Trophoblast cell (in vitro differentiated cells and primary cell): Measurements from ENCODE around the gene OLFM2.
A peak's percentile ranks its signal among the peaks of the same experiment; 100 is the strongest.

Experiments
- DNase-seq, 2 donors: peaks; one replicate each; pipeline ENCODE4 v3.0.0-alpha.2; 2016
- H2AFZ ChIP-seq: 2 replicates; pipeline ENCODE4 v1.6.1; 2013; ENCODE audit warnings: low read length, moderate library complexity, mild to moderate bottlenecking; ENCODE audit not compliant: insufficient read depth, poor library complexity
- H2AK5ac ChIP-seq: 2 replicates; pipeline ENCODE4 v1.6.1; 2013; ENCODE audit warnings: mild to moderate bottlenecking, low read length
- H2BK120ac ChIP-seq: 2 replicates; pipeline ENCODE4 v1.6.1; 2013; ENCODE audit warnings: low read length, mild to moderate bottlenecking, moderate library complexity; ENCODE audit not compliant: insufficient read depth, poor library complexity
- H2BK12ac ChIP-seq: 2 replicates; pipeline ENCODE4 v1.6.1; 2013; ENCODE audit warnings: mild to moderate bottlenecking, low read length, moderate library complexity
- H2BK5ac ChIP-seq: 2 replicates; pipeline ENCODE4 v1.6.1; 2013; ENCODE audit warnings: low read length, low read depth, moderate library complexity, mild to moderate bottlenecking; ENCODE audit not compliant: poor library complexity
- H3K14ac ChIP-seq: 2 replicates; pipeline ENCODE4 v1.6.1; 2013; ENCODE audit warnings: mild to moderate bottlenecking, low read length
- H3K18ac ChIP-seq: 2 replicates; pipeline ENCODE4 v1.6.1; 2013; ENCODE audit warnings: mild to moderate bottlenecking, low read length
- H3K23ac ChIP-seq: 2 replicates; pipeline ENCODE4 v1.6.1; 2013; ENCODE audit warnings: low read length
- H3K27ac ChIP-seq: 2 replicates; pipeline ENCODE4 v1.5.1; 2013; ENCODE audit warnings: low read depth, mild to moderate bottlenecking, inconsistent platforms, low read length, moderate library complexity
- H3K27me3 ChIP-seq: 2 replicates; pipeline ENCODE4 v1.6.1; 2013; ENCODE audit warnings: inconsistent platforms, mild to moderate bottlenecking, low read length, moderate library complexity; ENCODE audit not compliant: insufficient read depth
- H3K36me3 ChIP-seq, 2 experiments: 1 replicate in 1 of 2; 2 replicates in 1 of 2; pipeline ENCODE4 v1.6.1; 2013; ENCODE audit warnings: low read length in 2 of 2, mild to moderate bottlenecking in 2 of 2, moderate library complexity in 1 of 2; ENCODE audit not compliant: insufficient read depth in 2 of 2, control insufficient read depth in 1 of 2
- H3K4ac ChIP-seq: 2 replicates; pipeline ENCODE4 v1.6.1; 2013; ENCODE audit warnings: low read depth, mild to moderate bottlenecking, low read length, moderate library complexity
- H3K4me1 ChIP-seq, 2 experiments: 1 replicate in 1 of 2; 2 replicates in 1 of 2; pipeline ENCODE4 v1.6.1; 2013; ENCODE audit warnings: low read length in 2 of 2, mild to moderate bottlenecking in 2 of 2, moderate library complexity in 1 of 2; ENCODE audit not compliant: insufficient read depth in 2 of 2, control insufficient read depth in 1 of 2
- H3K4me2 ChIP-seq: 2 replicates; pipeline ENCODE4 v1.6.1; 2013; ENCODE audit warnings: inconsistent platforms, mild to moderate bottlenecking, low read length, moderate library complexity
- H3K4me3 ChIP-seq: 2 replicates; pipeline ENCODE4 v1.5.1; 2013; ENCODE audit warnings: mild to moderate bottlenecking, low read depth, low read length, inconsistent platforms
- H3K79me1 ChIP-seq: one replicate; pipeline ENCODE4 v1.6.1; 2013; ENCODE audit warnings: low read length
- H3K79me2 ChIP-seq: 2 replicates; pipeline ENCODE4 v1.6.1; 2013; ENCODE audit warnings: low read length, mild to moderate bottlenecking; ENCODE audit not compliant: control insufficient read depth, insufficient read depth, poor library complexity
- H3K9ac ChIP-seq: 2 replicates; pipeline ENCODE4 v1.6.1; 2013; ENCODE audit warnings: mild to moderate bottlenecking, low read length
- H3K9me3 ChIP-seq: 2 replicates; pipeline ENCODE4 v1.6.1; 2013; ENCODE audit warnings: low read depth, mild to moderate bottlenecking, control low read depth, inconsistent platforms, low read length; ENCODE audit not compliant: insufficient read depth
- H4K12ac ChIP-seq: 2 replicates; pipeline ENCODE4 v1.6.1; 2013; ENCODE audit warnings: low read depth, mild to moderate bottlenecking, low read length, moderate library complexity
- H4K8ac ChIP-seq: 2 replicates; pipeline ENCODE4 v1.6.1; 2013; ENCODE audit warnings: low read depth, mild to moderate bottlenecking, low read length, moderate library complexity
- H4K91ac ChIP-seq: one replicate; pipeline ENCODE4 v1.6.1; 2013; ENCODE audit warnings: low read depth, mild to moderate bottlenecking, low read length, moderate library complexity
- WGBS: extraction: QIAGEN DNeasy Blood & Tissue Kit; methylation state at CpG from one replicate; pipeline ENCODE4 v1.1.7; 2013; ENCODE audit warnings: missing lambda C conversion rate; ENCODE audit not compliant: insufficient read length, insufficient coverage; ENCODE audit errors: extremely low coverage; 5-methylcytosine and 5-hydroxymethylcytosine counted together

The OLFM2 gene

DNA sequence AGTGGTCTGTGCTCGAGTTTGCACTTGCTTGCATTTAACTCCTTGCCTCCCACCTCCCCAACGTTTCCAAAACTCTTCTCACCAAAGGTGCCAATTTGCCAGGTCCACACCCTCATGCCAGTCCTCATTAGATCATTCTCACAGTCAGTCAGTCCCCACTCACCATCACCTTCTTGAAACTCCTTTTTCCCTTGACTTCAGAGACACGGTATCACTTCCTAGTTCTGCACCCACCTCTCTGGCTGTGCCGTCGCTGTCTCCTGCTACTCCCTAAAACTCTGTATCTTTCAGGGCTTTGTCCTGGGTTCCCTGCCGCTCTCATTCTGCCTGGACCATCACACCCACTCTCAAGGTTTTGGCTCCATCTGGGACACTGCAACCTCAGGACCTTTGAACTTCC is 19.6 kb downstream of the OLFM2 start:
- no peak overlapping the region for H3K4ac ChIP-seq
- no peak overlapping the region for H4K91ac ChIP-seq
- H3K27me3 ChIP-seq = peaks cover 9% of the 10 kb centered on the region
- H2AFZ ChIP-seq = no peak overlapping the region
- H3K4me2 ChIP-seq = no peak overlapping the region
- no peak overlapping the region for H2BK12ac ChIP-seq
- H3K9me3 ChIP-seq = no peaks in the 10 kb centered on the region
- WGBS = no CpG with 5 or more reads among the region's 6 CpGs
- no peak overlapping the region for H3K14ac ChIP-seq
- no peak overlapping the region for H3K9ac ChIP-seq
- DNase-seq = no peak
- H3K79me1 ChIP-seq = peaks cover 13% of the 10 kb centered on the region
- H2AK5ac ChIP-seq = no peak overlapping the region
- H3K27ac ChIP-seq = no peak overlapping the region
- H3K4me1 ChIP-seq = peaks cover 6 to 9% of the 10 kb centered on the region in 2 experiments
- no peaks in the 10 kb centered on the region for H3K36me3 ChIP-seq
- H3K4me3 ChIP-seq = no peak overlapping the region
- no peak overlapping the region for H3K23ac ChIP-seq
- H3K18ac ChIP-seq = no peak overlapping the region
- no peak overlapping the region for H2BK5ac ChIP-seq
- H4K8ac ChIP-seq = no peak overlapping the region
- peaks cover 4% of the 10 kb centered on the region for H3K79me2 ChIP-seq
- peak overlapping the region; percentile 7 for H4K12ac ChIP-seq
- H2BK120ac ChIP-seq = no peak overlapping the region

DNA sequence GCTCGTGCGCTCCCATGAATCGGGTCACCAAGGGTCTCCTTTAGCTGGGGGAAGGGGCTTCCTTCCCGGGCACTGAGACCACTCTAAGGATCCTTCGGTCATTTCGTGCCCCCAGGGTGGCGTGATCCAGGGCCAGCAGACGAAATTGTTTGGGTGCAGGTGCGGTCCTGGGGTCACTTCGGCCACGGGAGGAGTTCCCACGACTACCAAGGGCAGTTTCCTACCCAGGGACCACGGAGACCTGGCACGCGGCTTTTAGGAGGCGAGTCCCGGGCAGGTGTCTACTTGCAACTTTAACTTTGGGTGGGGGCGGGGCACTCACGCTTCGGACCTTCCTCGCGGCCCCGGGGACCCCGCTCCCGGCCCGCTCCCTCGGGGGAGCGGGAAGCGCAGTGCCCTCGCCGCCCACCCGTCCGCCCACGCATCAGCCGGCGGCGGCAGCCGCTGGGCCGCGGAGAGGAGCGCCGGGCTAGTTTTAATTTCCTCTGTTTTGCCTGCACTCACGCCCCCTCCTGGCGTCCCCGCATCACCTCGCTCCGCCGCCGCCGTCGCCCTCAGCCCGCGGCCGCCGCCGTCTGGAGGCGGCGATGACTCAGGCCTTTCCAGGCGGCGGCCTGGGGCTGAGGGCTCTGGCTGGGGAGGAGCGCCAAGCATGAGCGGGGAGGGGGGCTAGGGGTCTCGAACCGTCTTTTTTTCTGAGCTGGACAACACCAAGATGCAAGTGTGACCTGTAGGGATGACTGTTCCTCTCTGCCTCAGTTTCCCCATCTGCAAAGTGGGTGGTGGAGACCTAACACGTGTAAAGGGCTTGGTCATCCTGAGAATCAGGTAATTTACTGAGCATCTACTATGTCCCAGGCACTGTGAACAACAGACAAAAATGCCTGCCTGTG is 21.8 kb downstream of the OLFM2 start:
- H3K9ac ChIP-seq = peak overlapping the region; percentile 0
- peak; percentile 56 to 64 for DNase-seq

DNA sequence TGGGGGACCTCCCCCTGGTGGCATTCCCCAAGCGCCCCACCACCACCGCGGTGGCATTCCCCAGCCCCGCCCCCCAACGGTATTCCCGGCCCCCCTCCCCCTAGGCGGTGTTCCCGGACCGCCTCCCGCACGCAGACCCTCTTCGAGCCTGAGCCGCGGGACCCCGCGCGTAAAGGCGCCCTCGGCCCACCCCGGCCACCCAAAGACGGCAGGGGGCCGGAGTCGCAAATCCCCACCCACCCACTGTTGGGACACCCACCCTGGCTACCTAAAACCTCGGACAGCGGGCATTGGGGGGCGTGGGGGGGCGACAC is 22.4 kb downstream of the OLFM2 start:
- H3K14ac ChIP-seq = peak overlapping the region; percentile 22
- H2BK120ac ChIP-seq = no peak overlapping the region
- peak overlapping the region; percentile 31 for H3K18ac ChIP-seq
- H2BK5ac ChIP-seq = peak overlapping the region; percentile 25
- H4K91ac ChIP-seq = peak overlapping the region; percentile 89
- peak overlapping the region; percentile 47 for H3K4me3 ChIP-seq
- H3K4me2 ChIP-seq = peak overlapping the region; percentile 76
- no peak overlapping the region for H3K9ac ChIP-seq
- no CpG with 5 or more reads among the region's 27 CpGs for WGBS
- H3K27ac ChIP-seq = no peak overlapping the region
- DNase-seq = no peak
- peak overlapping the region; percentile 1 for H2AK5ac ChIP-seq
- no peaks in the 10 kb centered on the region for H3K9me3 ChIP-seq
- peak overlapping the region; percentile 8 for H2AFZ ChIP-seq
- peak overlapping the region; percentile 50 for H3K4ac ChIP-seq
- H3K36me3 ChIP-seq = no peaks in the 10 kb centered on the region
- peak overlapping the region; percentile 21 for H4K12ac ChIP-seq
- H2BK12ac ChIP-seq = peak overlapping the region; percentile 19
- H4K8ac ChIP-seq = peak overlapping the region; percentile 78
- peaks cover 13% of the 10 kb centered on the region for H3K79me1 ChIP-seq
- peaks cover 9% of the 10 kb centered on the region for H3K27me3 ChIP-seq
- no peak overlapping the region for H3K23ac ChIP-seq
- H3K79me2 ChIP-seq = peaks cover 4% of the 10 kb centered on the region
- H3K4me1 ChIP-seq = peaks cover 6 to 15% of the 10 kb centered on the region in 2 experiments

More for the DNA sequence above, 21.8 kb downstream of the OLFM2 start:
- Histone ChIP-seq H3K4me3 (peak overlapping the region; percentile 47), H3K27ac (no peak overlapping the region), H2AFZ (peak overlapping the region; percentile 25), H3K79me2 (peaks cover 4% of the 10 kb centered on the region), H3K23ac (no peak overlapping the region), H3K9me3 (no peaks in the 10 kb centered on the region), H4K8ac (peak overlapping the region; percentile 78), H2BK120ac (peak overlapping the region; percentile 54), H4K91ac (peak overlapping the region; percentile 89), H3K27me3 (peaks cover 9% of the 10 kb centered on the region), H3K4me2 (peak overlapping the region; percentile 76), H3K36me3 (no peaks in the 10 kb centered on the region), H3K18ac (peak overlapping the region; percentile 68), H2BK5ac (peak overlapping the region; percentile 66), H2BK12ac (peak overlapping the region; percentile 68), H3K14ac (peak overlapping the region; percentile 22), H3K4me1 (peaks cover 6 to 9% of the 10 kb centered on the region in 2 experiments), H3K4ac (peak overlapping the region; percentile 50), H3K79me1 (peaks cover 13% of the 10 kb centered on the region), H2AK5ac (peak overlapping the region; percentile 1), H4K12ac (peak overlapping the region; percentile 21)
- WGBS = no CpG with 5 or more reads among the region's 65 CpGs

DNA sequence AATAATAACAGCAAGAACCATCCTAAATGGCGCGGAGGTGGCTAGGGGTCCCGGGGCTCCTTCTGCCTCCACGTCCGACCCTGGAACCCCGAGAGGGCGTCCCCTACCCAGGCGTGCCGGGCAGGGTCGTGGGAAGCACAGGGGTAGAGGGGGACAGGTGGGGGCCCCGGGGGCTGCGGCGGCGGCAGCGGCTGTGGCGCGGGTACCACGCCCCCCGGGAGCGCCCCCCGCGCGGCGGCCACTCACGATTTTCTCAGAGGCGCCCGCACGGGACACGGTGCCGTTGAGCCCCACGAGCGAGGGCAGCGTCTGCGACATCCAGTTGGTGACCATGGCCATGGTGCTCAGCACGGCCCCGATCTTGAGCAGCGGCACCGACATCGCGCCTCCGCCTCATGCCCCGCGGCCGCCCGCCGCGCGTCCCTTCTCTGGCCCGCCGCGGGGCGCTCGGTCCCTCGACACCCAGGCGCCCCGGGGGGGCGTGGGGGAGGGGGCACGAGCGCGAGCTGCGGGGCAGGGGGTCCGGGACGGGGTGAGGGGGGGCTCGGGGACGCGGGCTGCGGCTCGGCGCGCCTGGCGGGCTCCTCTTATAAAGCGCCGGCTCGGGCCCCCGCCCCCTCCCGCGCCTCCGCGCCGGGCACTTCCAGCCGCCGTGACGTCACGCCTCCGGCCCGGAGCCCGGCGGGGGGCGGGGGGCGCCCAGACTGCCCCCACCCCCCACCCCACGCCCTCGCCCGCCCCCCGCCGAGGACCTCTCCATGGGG is 22.9 kb downstream of the OLFM2 start:
- H3K79me2 ChIP-seq = peaks cover 4% of the 10 kb centered on the region
- H2BK120ac ChIP-seq = peak overlapping the region; percentile 28
- H3K18ac ChIP-seq = peak overlapping the region; percentile 16
- no peak overlapping the region for H2BK5ac ChIP-seq
- no peaks in the 10 kb centered on the region for H3K36me3 ChIP-seq
- H3K23ac ChIP-seq = no peak overlapping the region
- H3K27me3 ChIP-seq = peaks cover 9% of the 10 kb centered on the region
- WGBS = no CpG with 5 or more reads among the region's 95 CpGs
- peak overlapping the region; percentile 67 for H4K12ac ChIP-seq
- H2BK12ac ChIP-seq = peak overlapping the region; percentile 12
- no peak overlapping the region for H2AK5ac ChIP-seq
- peak overlapping the region; percentile 69 for H3K4me3 ChIP-seq
- no peak overlapping the region for H3K4ac ChIP-seq
- H4K8ac ChIP-seq = no peak overlapping the region
- peak overlapping the region; percentile 6 for H3K14ac ChIP-seq
- no peak overlapping the region for H3K27ac ChIP-seq
- peaks cover 6 to 16% of the 10 kb centered on the region in 2 experiments for H3K4me1 ChIP-seq
- no peak for DNase-seq
- peaks cover 13% of the 10 kb centered on the region for H3K79me1 ChIP-seq
- no peak overlapping the region for H3K9ac ChIP-seq
- no peaks in the 10 kb centered on the region for H3K9me3 ChIP-seq
- peak overlapping the region; percentile 76 for H3K4me2 ChIP-seq
- H2AFZ ChIP-seq = peak overlapping the region; percentile 48
- H4K91ac ChIP-seq = peak overlapping the region; percentile 26
